Epidermal melanocyte (primary cell): ENCODE results near the gene JAKMIP1.
"Not testable (repeated sequence)": the region's sequence is repeated elsewhere in the genome, so short reads cannot be mapped to it uniquely, and the experiment has no call there.

Experiments used
- DNase-seq: peaks from one replicate; pipeline ENCODE4 v3.0.0; 2011; ENCODE audit warnings: low spot score; ENCODE audit not compliant: insufficient read length

Gene JAKMIP1

DNA sequence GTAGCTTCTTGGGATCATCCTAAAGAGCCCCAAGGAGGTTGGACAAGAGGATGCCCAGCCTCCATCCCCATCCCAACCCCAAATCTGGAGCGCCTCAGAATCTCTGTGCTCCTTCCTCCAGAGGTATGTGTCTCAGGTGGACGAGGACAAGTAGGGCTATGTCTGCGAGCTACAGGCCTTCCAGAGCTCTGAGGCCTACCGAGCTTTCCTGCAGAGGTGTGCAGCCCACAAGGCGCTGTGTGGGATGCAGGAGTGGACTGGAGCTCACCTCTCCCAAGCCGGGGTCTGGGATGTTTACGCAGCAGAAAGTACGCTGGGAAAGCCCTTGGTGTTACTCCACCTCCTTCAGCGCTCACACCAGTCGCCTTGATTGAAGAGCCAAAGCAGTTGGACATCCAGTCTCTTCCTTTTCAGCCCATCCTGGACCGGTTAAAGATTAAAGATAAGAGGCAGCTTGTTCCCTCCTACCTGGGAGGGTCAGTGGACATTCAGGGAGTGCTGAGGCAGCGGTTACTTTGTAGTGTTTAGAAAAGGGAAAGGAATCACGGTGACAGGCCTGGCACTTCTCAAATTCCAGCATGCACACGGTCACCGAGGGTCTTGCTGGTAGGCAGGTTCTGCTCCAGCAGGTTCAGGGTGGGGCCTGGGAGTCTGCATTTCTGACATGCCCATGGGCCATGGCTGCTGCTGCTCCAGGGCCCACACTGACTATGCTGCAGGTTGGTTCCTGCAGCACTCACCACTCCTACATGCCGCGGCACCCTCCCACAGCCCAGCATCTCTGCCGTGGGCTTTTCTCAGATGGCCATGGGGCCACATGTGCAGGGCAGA lies 29.5 kb upstream of the JAKMIP1 start:
- DNase-seq, result no peak

DNA sequence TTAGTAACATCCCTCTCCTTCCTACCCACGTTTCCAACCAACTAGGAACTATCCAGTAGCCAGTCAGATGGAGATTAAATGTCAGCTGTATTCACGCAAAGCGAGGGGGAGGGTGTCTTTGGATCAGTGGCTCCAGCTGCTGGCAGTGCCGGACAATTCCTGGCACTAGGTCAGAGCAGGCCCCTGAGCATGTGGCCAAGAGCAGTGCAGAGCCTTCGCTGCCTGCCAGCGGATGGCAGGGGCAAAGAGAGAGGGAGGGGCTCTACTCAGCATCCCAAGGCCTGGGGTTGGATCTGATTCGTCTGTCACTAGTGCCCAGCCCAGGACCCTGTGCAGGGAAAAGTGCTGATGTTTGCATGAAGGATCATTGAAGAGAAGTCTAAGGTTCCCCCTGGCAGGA lies 28.7 kb upstream of the JAKMIP1 start:
- DNase-seq, result no peak

DNA sequence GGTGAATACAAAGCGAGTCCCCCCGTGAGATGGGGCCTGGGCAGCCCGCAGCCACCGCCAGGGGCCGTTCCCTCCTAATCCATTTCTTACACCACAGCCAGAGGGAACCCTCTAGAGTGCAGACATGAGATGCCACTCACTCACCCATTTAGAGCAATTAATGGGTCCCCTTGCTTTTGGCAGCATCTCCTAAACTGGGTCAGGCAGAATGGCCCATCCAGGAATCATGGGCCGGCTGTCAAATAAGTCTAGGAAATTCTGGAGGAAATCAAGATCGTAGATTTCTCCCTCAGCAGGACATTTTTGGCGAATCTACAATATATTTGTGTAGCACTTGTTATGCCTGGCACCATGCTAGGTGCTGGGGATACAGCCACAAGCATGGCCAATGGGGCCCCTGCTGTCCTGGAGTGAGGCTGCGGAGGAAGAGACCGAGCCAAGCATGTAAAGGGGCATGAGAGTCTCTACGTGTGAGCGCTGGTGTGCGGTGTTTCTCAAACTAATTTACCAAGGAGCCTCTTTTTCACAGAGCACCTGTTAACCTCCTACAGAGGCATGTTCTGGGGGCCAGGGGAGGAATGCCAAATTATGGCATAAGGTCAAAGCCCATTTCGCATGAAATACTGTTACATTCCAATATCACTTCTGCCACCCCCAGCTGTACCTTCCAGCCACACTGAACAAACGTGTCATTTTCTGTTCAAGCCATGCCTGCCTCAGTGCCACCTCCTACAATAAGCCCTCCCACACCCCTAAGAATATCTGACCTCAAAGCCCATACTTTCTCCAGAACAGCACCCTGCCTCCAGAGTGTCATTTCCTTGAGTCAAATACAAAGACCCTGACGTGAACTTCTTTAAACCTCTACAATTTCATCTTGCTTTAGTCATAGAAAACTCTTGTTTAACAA lies 28.1 kb upstream of the JAKMIP1 start:
- no peak for DNase-seq

DNA sequence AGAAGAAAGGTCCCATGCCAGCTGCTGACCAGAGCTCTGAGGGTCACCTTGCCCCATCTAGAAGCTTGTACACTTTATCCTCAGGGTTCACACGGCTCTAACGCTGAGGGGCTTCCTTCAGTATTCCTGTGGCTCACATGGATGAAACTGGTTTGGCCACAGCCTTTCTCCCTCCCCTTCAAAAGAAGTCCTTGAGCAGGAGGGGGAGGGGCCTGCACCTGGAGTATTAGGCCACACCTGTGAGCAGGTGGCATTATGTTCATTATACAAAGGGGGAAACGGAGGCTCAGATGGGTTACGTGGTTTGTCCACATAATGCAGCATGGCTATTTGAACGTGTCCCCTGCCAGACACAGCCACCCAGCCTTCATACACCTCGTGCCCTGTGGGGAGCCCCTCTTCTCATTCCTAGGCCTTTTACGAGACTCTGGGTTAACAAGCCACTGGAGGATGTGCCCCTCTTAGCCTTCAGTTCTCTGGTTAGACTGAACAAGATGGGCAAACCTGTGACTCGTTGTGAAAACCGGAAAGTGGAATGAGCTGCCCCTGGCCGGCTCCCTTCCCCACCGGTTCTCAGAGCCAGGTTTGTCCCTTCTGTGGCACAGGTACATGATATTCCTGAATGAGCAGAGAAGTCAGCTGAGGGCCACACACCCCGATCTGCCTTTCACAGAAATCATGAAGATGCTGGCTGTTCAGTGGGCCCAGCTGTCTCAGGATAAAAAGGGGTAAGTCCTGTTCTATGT lies 27.2 kb upstream of the JAKMIP1 start:
- DNase-seq, result no peak

DNA sequence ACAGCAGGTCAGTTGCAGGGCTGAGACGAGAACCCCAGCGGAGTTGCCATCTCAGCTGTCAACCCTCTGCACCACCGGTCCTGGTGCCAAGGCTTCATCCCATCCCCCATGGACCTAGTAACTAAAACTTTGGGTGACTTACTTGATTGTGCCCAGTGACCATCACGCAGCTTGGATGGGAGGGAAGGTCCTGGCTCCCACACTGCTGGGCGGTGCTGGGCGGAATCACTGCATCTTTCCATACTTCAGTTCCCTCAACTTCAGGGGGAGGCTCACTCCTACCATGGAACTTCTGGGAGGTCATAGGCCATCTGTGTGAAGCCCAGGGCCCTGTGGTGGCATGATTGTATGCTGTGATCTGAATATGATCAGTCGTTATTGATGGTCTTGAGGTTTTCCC lies 26.2 kb upstream of the JAKMIP1 start:
- no peak for DNase-seq

DNA sequence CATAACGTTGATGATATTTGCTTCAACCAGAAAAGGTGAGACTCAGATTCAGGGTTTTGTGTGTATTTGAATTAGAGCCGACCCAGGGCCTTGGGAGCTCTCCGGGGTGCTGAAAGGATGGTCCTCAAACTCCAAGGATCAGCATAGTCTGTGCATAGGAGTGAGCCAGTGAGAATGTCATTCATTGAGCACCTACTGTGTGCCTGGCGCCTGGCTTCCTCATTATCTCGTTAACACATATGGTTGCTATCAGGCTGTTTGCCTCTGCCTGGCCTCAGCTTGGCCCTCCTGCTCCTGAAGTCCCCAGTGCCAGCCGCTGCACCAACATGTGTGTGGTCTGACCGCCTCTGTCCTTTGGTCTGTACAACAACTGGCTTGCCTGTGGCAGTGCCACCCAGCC lies 25.1 kb upstream of the JAKMIP1 start:
- DNase-seq, result no peak

DNA sequence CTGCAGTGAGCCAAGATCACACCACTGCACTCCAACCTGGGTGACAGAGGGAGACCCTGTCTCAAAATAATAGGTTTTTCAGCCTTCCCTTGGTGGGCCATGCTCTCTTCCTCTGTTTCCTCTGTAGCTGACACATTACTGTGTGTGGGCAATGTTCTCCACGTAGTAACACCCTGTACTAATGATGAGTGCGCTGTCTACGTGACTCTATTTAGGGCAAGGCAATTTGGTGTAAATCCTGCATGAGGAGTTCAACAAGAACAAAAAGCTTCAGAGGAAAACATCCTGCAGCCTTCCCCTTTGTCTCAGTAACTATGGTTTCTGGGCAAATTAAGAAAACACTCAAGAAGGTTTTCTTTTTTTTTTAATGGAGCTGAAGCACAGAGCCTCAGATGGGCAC lies 24.4 kb upstream of the JAKMIP1 start:
- no peak for DNase-seq

DNA sequence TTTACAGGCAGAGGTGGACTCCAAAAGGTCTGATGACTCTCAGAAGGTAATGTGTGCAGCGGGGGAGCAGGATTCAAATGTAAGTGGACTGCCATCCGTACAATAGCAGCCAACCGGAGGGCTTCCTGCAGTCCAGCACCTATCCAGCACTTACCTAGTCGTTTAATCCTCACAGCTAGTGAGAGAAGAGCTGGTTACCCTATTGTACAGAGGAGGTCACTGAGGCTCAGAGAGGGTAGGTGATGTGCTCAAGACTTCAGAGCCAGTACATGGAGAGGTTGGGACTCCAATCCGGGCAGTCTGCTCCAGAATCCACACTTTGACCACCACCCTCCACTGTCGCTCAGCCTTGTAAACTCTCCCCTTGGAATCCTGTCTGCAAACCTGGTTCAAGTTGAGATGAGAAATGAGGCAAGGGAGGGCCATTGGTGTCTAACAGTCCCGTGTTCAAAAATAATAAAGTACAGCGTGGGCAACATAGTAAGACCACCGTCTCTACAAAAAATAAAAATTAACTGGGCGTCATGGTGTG lies 22.5 kb upstream of the JAKMIP1 start:
- DNase-seq, result no peak

DNA sequence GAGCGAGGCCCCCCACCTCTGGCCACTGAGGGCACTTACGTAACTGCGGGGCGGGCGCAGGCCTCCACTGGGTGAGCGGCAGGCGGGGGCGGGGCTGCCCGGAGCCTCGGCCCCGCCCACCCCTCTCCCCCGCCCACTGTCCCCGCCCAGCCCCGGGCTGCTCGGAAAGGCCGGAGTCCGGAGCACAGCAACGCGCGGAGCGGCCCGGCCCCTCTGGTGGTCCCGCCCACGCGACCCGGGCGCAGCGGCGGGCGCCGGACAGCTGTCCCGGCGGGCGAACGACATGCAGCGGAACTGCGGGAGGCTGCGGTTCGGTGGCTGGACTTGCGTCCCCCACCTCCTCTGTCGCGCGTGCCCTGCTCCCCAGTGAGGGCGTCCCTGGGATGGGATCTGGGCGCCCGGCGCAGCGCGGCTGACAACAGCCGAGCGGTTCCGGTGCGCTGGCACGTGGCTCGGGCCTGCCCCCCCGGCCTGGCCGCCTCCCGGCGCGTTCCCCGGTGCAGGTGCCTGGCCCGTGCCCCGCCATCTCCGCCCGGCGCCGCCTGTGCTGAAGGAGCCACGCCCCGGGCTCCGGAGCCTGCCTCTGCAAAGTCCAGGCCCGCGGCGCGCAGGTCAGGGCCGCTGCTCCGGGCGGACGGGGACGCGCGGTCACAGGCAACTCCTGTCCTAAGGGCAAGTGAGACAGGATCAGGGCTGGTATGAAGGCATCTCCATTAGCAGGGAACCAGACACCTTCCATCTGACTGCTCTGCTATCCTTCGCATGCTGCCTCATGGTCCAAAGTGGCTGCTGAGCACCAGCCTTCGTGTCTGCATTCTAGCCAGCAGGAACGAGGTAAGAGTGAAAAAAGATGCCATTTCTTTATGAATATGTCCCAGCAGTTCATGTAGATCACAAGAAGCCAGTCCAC lies 21.8 kb upstream of the JAKMIP1 start:
- DNase-seq, result no peak

DNA sequence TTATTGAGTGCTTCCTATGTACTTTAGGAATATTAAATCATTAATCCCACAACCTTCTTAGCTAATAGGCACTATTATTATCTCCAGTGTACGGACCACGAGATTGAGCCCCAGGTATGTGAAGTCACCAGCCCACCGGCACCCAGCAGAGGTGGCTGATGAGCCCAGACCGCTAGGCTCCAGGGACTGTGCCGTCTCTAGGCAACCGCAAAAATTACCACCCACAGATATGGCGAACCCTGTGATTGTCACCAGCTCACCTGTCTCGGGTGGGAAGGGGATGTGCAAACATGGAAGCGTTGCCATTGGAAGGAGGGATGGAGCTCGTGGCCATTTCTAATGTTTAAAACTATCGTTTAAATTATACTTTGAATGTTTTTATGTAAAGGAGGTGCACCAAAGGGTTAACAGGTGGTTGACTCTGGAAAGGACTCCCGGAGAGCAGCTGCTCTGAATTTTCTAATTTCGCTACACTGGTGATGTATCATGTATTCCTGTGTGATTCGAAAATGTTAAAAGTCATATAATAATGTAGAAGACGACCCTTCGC lies 21.0 kb upstream of the JAKMIP1 start:
- no peak for DNase-seq

DNA sequence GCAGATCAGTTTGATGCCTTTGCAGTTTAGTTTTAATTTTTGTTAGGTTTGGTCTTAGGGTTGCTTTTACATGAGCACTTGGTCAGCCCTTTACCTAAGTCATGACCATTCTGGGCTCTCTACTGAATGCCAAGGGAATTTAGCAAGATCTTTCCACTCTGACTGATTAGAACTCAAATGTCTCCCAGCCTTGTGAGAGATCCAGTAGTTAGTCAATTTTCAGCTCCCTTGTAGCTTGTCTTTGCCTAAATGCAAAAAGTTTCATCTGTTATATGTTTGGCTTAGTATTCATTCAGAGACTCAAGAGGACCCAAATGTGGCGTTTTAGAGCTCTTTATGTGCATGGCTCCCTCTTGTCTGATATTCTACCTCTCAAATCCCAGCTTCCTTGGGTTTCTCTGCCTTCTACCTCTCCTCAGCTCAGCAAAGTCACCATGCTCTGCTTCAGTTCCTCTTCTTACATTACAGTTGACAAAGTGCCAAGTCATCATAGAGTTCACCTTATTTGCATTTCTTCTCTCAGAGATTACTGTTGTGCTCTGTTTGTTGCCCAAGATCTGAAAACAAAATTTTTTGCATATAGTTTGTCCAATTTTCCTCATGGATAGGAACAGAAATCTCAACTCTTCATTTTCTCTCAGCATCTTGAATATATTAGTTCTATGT lies 17.5 kb upstream of the JAKMIP1 start:
- no peak for DNase-seq

DNA sequence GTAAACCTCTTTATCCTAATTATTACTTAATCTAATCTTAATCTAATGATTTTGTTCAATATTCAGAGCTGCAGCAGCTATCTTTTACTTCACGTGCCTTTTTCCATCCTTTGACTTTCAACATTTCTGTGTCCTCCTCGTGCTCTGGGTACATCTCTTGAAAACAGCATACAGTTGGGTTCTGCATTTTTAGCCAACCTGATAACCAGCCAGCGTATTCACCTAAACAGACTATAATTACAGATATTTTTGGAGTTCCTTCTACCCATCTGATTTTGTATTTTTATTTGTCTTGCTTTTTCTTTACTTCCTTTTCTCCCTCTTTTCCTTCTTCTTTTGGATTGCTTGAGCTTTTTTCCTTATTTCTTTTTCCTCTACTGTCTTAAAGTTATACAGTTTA lies 16.2 kb upstream of the JAKMIP1 start:
- DNase-seq, result no peak

DNA sequence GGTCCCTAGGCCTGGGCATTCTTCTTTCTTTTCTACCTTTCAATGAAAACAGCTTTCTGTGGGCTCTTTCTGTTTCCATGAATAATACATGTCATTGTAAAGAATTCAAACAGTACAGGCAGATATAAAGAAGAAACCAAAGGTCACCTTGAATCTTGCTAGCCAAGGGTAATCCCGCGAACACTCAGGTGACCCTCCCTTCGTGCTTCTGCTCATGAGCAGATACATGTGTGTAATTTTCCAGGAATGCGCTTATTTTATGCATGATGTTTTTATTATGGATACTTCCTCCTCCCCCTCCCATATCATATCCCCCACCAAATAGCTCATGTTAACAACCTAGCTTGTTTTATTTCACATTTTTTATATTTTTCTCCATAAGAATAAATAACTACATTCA lies 9.6 kb upstream of the JAKMIP1 start:
- no peak for DNase-seq

DNA sequence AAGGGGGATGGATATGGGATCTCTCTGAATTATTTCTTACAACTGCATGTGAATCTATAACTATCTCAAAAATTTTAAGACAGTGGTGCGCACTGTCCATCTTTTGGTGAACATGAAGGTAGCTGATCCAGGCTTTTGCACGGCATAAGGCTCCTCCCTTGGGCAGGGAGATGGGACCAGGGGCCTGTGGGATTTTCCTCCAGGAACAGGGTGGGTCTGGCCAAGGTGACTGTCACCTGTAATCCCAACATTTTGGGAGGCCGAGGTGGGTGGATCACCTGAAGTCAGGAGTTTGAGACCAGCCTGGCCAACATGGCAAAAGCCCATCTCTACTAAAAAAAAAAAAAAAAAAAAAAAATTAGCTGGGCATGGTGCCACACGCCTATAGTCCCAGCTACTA lies 8.9 kb upstream of the JAKMIP1 start:
- DNase-seq, result not testable (repeated sequence)

DNA sequence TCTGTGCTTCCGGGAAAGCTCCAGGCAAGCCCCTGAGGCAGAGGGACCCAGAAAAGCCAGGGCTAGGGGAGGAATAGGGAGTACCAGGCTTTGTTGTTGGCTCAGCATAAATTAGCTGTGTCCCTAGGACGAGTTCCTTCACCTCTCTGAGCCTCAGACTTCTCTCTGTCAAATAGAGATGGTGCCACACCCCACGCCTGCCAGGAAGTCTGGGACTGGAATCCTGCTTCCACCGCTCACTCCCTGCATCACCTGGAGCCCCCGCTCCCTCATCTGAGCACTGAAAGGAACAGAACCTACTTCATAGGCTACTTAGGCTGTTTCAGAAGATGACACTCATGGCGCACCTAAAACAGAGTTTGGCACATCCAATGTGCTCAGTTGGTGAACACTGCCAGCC lies 8.1 kb upstream of the JAKMIP1 start:
- DNase-seq, result no peak

DNA sequence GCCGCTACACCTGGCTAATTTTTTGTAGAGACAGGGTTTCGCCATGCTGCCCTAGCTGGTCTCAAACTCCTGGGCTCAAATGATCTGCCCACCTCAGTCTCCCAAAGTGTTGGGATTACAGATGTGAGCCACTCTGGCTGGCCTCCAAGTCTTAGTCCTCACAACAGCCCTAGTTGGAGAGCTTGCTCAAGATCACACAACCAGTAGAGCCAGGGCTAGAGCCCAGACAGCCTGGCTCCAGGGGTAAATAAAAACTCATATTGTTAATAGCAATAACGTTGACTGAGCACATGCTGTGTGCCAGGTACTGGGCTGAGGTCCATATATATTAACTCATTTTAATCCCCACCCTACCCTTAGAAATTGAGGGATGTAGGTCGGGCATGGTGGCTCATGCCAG lies 7.3 kb upstream of the JAKMIP1 start:
- DNase-seq, result no peak

DNA sequence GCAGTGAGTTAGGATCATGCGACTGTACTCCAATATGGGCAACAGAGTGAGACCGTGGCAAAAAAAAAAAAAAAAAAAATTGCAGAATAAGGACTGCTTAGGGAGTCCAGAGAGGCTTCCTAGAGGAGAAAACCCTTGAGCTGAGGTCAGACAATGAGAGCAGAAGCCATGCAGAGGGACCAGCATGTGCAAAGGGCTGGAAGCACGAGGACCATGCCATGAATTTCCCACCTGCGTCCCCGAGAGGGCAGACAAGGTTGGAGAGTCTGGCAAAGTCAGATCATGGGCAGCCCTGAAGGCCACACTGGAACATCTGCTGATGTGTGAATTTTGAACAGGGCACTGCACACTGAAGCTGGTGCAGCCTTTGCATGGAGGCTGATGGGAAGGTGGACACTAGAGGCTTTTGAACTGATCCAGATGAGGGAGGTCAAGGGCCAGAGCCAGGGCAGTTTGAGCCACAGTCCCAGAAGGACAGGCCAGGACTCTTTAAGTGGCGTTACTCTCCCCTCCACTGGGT lies 6.5 kb upstream of the JAKMIP1 start:
- no peak for DNase-seq

DNA sequence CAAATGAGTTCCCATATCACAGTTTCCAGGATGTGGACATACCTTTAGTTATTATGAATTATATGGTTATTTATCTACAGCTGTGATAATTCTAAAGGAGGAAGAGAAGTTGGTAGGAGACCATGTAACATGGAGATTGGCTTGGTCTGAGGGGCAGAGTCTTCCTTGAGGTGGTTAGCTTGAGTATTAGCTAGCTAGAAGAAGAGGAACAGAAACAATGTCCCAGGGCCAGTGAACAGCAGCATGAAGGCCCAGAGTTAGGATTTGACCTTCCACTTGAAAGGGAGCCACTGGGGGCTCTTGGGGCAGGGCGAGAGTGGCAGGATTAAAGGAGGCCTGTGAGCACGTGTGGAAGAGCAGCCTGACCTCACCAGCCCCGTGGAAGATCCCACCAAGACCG lies 5.6 kb upstream of the JAKMIP1 start:
- no peak for DNase-seq

DNA sequence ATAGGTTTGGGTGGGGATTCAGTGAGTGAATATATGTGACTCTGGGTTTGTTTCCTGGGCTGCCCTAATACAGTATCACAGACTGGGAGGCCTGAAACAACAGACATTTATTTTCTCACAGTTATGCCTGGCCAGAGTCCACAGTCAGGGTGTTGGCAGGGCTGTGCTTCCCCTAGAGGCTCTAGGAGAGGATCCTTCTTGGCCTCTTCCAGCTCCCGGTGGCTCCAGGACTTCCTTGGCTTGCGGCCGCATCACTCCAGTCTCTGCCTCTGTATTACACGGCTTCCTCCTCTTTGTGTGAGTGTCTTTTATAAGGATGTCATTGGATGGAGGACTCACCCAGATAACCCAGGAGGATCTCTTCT lies 5.2 kb upstream of the JAKMIP1 start:
- DNase-seq, result no peak
